Measurements from ENCODE around the gene MPZL1. TPM values are rescaled to one million over a fixed set of nuclear protein-coding genes. Genes with fewer than 3 reads are reported as not detected.

MPZL1 gene
- total RNA-seq (100 to 1,000 TPM; 154 to 160 TPM), polyA plus RNA-seq (ENCODE audit: insufficient read depth, low read depth, low replicate concordance) (148 TPM)
- long read RNA-seq, donor 1, full-length matches to known transcripts: 69 of 197 reads
- long read RNA-seq, donor 1, partial matches to known transcripts: 128 of 197 reads
- long read RNA-seq, donor 1, other reads (novel, unspliced or antisense): 0 of 197 reads
- long read RNA-seq, donor 2, full-length matches to known transcripts: 49 of 59 reads
- long read RNA-seq, donor 2, partial matches to known transcripts: 10 of 59 reads
- long read RNA-seq, donor 2, other reads (novel, unspliced or antisense): 0 of 59 reads

GRCh38 chr1:167721617-167722151, at the start of gene MPZL1:
TSS of gene MPZL1 (plus strand) at chr1:167721982. CDS start at chr1:167722152, 170 bp downstream.
- H3K9me3 ChIP-seq: no peaks in the 10 kb centered on the region
- TF ChIP-seq POLR2A (IDR thresholded peaks at IDR 0.05) (peak; percentile 63), CTCF (IDR thresholded peaks at IDR 0.05) (peak in 1 of 3 experiments; percentile 2)
- 1% methylated on average over 23 to 44 of the region's 52 CpGs for WGBS, 2 donors
- intact Hi-C loops (cut with DNase I; ENCODE audit: low total_unique reads): loop anchor here (5.0 kb wide), 1 partner anchor 81 kb away; no protein-coding TSS in a partner anchor
- peaks cover 24% of the 10 kb centered on the region for H3K4me1 ChIP-seq
- no peaks in the 10 kb centered on the region for H3K27me3 ChIP-seq
- peak within 1 kb of the TSS; percentile 92 for H3K27ac ChIP-seq
- peak; percentile 98 for DNase-seq
- peak within 1 kb of the TSS; percentile 95 to 97 for H3K4me3 ChIP-seq
- H3K36me3 ChIP-seq (ENCODE audit: low read depth, missing control alignments): no peaks in the 10 kb centered on the region

- WGBS, 2 donors: 85 to 92% methylated on average over 4 of the region's 4 CpGs
Observed at GRCh38 chr1:167672831-167673230, 49.0 kb upstream of the MPZL1 start.

DNA sequence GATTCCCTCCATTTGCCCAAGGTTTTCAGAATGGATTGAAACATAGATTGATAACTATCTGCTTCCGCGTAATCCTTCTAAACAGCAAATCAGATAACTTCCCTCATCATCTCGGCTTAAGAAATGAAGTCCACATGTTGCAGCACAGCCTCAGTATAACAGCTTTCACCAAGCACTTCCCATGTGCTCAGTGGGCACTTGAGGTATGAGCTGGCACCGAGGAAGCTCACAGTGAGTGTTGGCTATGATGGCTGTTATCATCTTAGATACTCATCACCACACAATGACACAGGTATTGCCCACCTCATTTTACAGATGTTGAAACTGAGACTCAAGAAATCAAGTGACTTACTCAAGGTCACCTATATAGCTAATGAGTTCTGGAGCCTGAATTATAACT, 48.5 kb upstream of the MPZL1 start:
- intact Hi-C loops (cut with DNase I; ENCODE audit: low total_unique reads): no loop called here
- Histone ChIP-seq H3K4me3 (no peak overlapping the region), H3K27ac (no peak overlapping the region), H3K4me1 (peaks cover 8% of the 10 kb centered on the region), H3K9me3 (no peaks in the 10 kb centered on the region), H3K36me3 (ENCODE audit: low read depth, missing control alignments) (no peaks in the 10 kb centered on the region), H3K27me3 (no peaks in the 10 kb centered on the region)
- WGBS, 2 donors: 86 to 88% methylated on average over 4 of the region's 4 CpGs
- no peak for DNase-seq
- no peak for TF ChIP-seq POLR2A (IDR thresholded peaks at IDR 0.05)
- no peak for TF ChIP-seq CTCF (IDR thresholded peaks at IDR 0.05)

More at GRCh38 chr1:167672831-167673230, 49.0 kb upstream of the MPZL1 start:
- intact Hi-C loops (cut with DNase I; ENCODE audit: low total_unique reads): no loop called here
- peaks cover 8% of the 10 kb centered on the region for H3K4me1 ChIP-seq
- DNase-seq: no peak
- no peak overlapping the region for H3K27ac ChIP-seq
- H3K9me3 ChIP-seq: no peaks in the 10 kb centered on the region
- TF ChIP-seq POLR2A (IDR thresholded peaks at IDR 0.05): no peak
- no peak for TF ChIP-seq CTCF (IDR thresholded peaks at IDR 0.05)
- H3K4me3 ChIP-seq: no peak overlapping the region
- no peaks in the 10 kb centered on the region for H3K36me3 ChIP-seq (ENCODE audit: low read depth, missing control alignments)
- H3K27me3 ChIP-seq: no peaks in the 10 kb centered on the region

DNA sequence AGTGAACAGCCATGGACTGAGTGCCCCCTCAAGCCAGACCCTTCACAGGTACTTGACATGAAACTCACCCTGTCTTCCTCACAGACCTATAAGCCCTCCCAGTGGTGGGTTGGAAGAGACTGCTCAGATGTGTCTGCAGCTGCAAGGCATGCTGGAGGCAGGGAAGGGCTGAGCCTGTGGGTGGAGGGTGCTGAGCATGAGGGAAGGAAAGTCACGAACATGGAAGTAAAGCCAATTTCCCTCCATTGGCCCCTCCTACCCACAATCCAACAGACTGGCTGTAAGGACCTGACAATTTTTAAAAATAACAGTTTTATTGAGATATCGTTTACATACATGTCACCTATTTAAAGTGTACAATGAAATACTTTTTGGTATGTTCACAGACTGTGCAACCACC, 47.6 kb upstream of the MPZL1 start:
- TF ChIP-seq CTCF (IDR thresholded peaks at IDR 0.05): no peak
- TF ChIP-seq POLR2A (IDR thresholded peaks at IDR 0.05): no peak
- 73 to 92% methylated on average over 2 of the region's 2 CpGs for WGBS, 2 donors
- Histone ChIP-seq H3K27me3 (no peaks in the 10 kb centered on the region), H3K9me3 (no peaks in the 10 kb centered on the region), H3K27ac (no peak overlapping the region), H3K4me1 (peaks cover 11% of the 10 kb centered on the region), H3K4me3 (no peak overlapping the region), H3K36me3 (ENCODE audit: low read depth, missing control alignments) (no peaks in the 10 kb centered on the region)
- intact Hi-C loops (cut with DNase I; ENCODE audit: low total_unique reads): no loop called here
- DNase-seq: no peak

Measured in testis (tissue), 5 donors.